A204.1 (cell line): ENCODE measurements around the gene RNASE13.
"Not testable (repeated sequence)": the region's sequence is repeated elsewhere in the genome, so short reads cannot be mapped to it uniquely, and the experiment has no call there.

Experiments used
- FAIRE-seq: peaks from 2 replicates; lab custom pipeline; 2012; peaks lifted over from hg19 to GRCh38; lab: Jason Lieb, UNC

RNASE13 gene

DNA sequence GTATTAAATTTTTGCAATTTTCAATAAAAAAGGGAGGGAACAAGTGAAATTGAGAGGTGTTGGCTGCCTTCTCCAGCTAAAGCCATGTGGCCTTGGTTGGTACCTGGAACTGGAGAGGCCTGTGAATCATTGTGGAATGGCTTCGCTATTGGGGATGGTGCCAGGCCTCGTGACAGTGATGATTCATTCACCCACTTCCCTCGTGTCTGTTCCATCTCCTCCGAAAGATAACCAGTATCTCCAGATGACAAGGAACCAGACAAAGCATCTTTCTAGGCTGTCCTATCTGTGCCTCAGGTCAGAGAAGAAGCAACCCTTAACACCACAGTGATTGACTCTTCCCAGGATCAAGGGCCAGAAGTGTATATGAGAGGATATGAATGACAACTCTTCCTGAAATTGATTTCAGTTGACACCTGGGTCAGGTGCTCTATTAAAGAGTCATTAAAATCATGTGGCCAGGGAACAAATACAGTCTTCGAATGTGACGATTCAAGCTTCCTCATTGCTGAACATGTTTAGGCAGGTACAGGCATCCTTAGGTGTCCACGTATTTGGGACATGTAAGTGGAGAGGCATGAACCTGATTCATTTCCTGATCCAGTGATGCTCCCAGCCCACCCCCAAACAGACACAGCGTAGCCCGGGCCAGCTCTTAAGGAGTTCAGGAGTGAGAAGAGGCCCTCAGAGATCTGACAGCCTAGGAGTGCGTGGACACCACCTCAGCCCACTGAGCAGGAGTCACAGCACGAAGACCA is 7.2 kb upstream of the RNASE13 start, which contains the start of gene RNASE7:
Gene RNASE7 (plus strand): TSS at position 687 of the 758 bp plus-strand sequence. CDS start 631 bp downstream, outside the sequence.
- FAIRE-seq, result no peak

DNA sequence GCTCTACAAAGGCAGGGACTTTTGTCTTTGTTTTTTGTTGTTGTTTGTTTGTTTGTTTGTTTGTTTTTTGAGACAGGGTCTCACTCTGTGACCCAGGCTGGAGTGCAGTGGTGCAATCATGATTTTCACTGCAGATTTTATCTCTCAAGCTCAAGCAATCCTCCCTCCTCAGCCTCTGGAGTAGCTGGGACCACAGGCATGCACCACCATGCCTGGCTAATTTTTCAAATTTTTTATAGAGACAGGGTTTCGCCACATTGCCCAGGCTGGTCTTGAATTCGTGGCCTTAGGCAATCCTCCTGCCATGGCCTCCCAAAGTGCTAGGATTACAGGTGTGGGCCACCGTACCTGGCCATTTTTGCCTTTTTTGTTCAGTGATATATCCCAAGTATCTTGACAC is 6.3 kb upstream of the RNASE13 start:
- not testable (repeated sequence) for FAIRE-seq

GRCh38 chr14:21040370-21040925 is 5.8 kb upstream of the RNASE13 start:
- no peak for FAIRE-seq

DNA sequence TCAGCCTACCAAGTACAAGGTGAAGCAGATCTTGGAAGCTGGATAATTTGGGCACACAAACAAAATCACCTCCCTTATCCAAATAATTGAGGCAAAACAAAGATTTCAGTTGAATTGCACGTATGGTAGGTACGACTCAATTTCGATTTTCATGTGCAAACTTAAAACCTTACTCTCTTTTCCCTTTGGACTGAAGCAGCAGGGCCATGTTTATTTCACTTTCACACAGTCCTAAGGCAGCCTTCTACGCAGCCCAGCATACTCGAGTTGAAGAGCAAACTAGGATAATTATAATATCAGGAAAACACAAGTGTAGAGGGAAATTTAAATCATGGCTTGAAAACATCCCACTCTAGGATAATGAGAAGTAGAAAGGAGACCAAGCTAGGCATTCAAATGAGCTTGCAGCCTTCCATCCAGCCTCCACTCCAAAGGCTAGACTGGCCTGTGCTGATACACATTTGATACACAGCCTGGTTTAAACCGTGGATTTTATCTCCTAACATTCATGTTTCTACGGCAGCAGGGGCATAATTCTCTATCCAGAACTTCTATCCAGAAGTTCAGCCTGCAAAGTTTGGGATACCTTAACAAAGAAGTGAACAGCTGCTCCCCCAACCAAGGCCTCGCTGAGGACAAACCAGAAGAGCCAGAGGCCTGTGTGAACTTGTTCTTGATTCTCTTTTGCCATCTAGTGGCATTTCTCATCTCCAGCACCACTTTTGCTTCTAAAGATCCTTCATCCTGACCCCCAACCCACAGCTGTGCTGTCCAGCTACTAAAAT is 5.2 kb upstream of the RNASE13 start:
- FAIRE-seq, result no peak

DNA sequence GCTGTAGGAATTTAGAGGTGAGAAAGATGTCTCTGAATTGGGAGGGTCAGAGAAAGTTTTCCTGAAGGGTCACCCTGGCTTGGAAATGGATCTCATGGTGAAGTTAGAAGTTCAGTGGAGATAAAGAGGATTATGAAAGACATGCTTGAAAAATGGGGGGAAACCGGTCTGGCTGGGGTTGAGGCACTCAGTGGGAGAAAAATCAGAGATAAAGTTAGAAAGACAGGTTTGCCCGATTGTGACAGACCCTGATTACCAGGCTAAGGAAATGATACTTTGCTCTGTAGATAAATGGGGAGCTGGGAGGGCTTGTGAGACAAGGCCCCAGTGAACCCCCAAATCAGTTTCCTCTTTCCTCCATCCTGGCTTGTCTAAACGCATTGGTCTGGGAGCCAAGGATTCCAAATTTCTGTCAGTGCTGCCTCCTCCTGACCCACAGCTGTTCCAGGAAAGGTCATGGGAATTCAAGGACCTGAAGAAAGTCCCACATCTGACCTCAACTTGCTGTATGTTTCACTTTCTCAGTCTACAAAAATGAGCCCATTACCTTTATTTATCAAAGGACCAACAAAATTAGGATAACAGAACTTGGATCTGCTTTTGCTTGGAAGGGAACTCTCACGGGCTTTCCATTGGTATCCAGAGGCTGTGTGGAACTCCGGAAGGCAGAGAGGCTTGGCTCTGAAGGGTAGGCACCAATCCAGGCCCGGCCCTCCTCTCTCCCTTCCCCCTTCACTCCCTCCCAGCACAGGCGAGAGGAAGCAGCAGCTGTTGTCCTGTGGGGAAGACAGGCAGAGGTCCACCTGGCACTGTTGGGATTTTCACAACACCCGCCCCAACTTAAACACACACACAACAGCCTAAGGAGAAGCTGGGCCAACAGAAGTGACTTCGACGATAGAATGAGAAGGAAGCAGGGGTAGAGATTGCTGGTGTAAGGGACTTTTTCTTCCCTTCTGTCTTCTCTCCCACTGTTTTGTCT is 4.1 kb upstream of the RNASE13 start:
- FAIRE-seq, result no peak

GRCh38 chr14:21037156-21037555 is 2.5 kb upstream of the RNASE13 start:
- FAIRE-seq, result no peak

- no peak for FAIRE-seq
Observed at GRCh38 chr14:21036751-21037150, 2.1 kb upstream of the RNASE13 start.

- FAIRE-seq, result no peak
Observed at GRCh38 chr14:21033133-21033698, 1.4 kb downstream of the RNASE13 start.

DNA sequence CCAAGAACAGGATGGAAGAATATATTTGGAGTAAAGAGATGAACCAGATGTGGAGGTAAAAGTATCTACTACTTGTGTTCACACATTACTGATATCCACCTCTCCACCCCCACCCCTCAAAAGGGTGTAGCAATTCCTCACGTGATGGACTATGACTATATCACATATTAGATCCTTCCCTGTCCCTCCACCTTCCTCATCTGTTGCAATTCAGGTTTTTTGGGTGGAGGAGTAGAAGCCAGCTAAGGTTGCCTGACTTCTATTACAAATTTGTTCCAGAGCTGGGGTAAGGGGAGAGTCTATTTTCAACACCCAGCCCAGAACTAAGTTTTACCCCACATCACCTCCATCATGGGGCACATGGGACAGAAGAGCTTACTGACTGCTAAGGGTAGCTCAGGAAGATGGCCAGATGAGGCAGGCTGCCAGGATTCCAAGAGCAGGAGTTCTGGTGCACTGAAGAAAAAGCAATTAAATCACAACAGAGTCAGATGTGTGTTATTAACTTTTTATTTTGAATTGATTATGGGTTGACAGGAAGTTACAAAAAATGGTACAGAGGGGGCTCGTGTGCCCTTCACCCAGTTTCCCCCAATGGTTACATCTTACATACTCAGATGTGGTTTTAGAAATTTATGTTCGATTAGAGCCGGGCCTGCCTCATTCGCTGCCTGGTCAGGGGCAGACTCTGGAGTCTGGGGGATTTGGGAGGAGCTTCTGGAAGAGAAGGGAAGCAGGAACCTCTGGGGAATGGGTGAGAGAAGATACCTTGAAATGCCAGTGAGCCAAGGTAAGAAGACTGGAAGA is 2.1 kb downstream of the RNASE13 start:
- no peak for FAIRE-seq

GRCh38 chr14:21030531-21030930 is 4.1 kb downstream of the RNASE13 start:
- no peak for FAIRE-seq

GRCh38 chr14:21029917-21030316 is 4.7 kb downstream of the RNASE13 start, which contains the start of gene TPPP2:
Gene TPPP2, plus strand, starts transcription at chr14:21030217. Its CDS starts 365 bp downstream, at chr14:21030582.
- no peak for FAIRE-seq

GRCh38 chr14:21026988-21027315 is 7.7 kb downstream of the RNASE13 start:
- no peak for FAIRE-seq

- FAIRE-seq, result no peak
Observed at GRCh38 chr14:21026274-21026987, 8.2 kb downstream of the RNASE13 start.

DNA sequence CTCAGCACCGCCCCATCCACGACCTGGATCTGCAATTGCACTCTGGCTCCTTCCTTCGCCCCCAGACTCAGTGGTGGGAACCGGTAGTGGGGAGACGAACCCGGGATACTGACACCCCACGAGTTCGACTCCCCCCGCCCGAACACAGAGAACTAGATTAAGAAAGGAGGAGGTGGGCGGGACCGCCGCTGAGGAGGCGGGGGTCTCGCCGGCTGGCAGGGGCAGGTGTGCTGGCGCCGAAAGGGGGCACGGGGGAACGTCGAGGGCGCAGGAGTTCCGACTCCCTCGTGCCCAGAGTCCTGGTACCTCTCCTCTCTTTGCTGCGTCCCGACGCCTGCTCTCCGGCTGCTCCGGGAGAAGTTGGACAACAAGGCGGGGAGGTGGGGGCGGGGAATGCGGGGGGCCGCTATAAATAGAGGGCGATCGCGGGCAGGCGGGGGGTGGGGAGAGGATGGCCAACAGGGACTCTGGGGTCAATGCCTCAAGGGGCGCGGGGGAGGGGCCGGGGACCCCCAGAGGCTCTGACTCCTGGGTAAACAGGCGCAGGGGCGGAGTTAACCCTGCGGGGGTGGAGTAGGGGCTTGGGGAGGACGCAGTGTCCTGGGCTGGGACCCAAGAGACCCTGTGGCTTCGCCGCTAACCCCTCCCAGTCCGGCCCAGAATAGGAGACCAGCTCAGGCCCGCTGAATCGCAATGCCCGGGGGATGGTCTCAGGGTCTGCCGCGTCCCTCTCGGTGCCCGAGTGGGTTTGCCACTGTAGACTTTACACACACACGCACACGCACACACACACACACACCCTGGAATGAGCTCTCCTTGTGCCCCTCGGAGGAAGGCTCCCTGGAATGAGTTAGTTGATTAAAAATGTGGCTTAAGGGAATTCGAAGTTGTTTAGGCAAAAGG is 9.0 kb downstream of the RNASE13 start:
- no peak for FAIRE-seq

DNA sequence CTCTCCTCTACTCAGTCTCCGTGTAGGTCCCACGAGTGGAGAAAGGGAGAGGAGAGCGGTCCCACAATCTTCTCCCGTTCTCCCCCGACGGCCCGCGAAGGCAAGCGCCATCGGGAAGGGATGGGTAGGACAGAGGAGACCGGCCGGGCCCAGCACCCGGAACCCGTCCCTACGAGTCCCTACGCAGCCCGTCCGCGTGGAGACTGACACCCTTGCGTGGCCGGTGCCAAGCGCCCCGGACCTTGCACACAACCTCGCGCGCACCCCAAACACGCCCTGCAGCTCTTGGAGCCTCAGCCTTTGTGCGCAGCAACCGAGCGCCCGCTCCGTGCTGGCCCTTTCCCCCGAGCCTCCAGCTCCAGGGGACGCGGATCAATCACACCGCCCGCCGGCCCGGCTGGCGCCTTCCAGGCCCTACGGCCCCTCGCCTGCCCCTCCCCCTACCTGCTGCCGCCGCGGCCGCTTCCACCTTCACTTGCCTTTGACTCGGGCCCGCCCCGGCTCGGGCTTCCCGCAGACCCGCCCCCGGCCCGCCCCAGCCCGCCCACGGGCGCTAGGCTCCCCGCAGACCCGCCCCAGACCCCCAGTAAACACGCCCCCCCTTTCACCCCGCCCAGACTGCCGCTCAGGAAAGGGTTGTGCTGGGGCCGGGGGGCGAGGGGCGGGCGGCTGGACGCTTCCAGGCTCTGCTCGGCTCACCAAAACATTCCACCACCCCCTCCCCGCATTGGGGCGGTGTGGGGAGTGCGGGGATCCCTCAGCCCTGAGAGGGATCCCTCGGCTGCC is 9.8 kb downstream of the RNASE13 start, which contains the start of gene NDRG2:
Gene NDRG2 (minus strand): TSS at position 477 of the 786 bp plus-strand sequence. CDS start 1,746 bp downstream, outside the sequence.
- no peak for FAIRE-seq

DNA sequence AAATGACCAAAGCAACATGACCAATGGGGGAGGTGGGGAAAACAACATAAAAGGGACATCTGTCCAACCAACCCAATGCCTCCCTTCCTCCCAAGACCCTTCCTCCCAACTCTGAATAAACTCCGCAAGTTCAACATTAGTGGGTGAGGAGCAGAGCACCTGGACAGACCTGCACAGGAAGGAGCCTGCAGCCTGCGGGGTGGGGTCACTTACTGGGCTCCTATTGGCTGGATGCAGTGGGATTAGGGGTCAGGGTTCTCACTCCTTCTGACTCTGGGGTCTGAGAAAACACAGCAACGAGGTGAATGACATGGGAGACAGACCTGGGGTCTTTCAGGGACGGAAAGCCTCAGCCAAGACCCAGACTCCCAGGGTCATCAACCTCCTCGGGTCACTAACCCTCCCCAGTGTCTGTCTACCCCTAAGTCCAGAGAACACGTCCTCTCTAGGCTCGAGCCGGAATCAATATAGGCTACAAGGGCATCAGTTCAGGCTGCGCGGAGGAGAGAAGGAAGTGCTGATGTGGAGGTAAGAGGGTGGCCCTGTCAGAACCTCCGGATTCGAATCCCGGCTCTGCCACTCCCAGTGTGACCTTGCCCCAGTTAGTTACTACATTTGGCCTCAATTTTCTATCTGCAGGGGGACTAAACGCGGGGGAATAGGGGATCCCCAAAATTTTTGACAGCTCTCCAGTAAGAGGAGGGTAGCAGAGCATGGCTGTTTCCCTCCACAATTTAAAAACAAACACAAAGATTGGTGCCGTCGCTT is 10.6 kb downstream of the RNASE13 start:
- no peak for FAIRE-seq

- no peak for FAIRE-seq
Observed at GRCh38 chr14:21023174-21023573, 11.4 kb downstream of the RNASE13 start.
